LNCaP clone FGC (cell line): Measurements from ENCODE around the gene ZC3H12A.

ENCODE experiments used
- DNase-seq: peaks from one replicate; pipeline ENCODE4 v3.0.0-alpha.2; 2011; ENCODE audit warnings: low read depth
- H3K4me3 ChIP-seq: 2 replicates; pipeline ENCODE4 v1.5.1; 2011; ENCODE audit warnings: mild to moderate bottlenecking, low read depth, low read length, control low read depth
- CTCF ChIP-seq: IDR thresholded peaks from 2 replicates; pipeline ENCODE4 v1.5.1; 2012; ENCODE audit warnings: mild to moderate bottlenecking; ENCODE audit not compliant: control insufficient read depth, insufficient read depth; ENCODE audit errors: extremely low read depth

The ZC3H12A gene

DNA sequence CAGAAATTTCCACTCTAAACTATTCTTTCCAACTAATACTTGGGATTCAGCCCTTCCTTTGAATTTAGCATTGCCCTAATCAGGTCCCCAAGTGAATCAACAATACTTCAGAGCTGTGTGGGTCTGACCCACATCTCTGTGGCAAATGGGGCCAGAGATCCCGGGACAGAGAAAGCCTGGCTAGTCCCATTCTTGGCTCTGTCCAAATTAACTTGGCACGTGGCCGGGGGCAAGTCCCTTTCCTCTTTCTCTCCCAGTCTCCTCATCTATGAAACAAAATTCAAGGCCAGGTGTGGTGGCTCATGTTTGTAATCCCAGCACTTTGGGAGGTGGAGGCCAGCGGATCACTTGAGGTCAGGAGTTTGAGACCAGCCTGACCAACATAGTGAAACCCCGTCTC, 6.3 kb upstream of the ZC3H12A start:
- DNase-seq: no peak
- TF ChIP-seq CTCF: no peak
- no peak overlapping the region for H3K4me3 ChIP-seq

- TF ChIP-seq CTCF: no peak
- DNase-seq: no peak
Observed at GRCh38 chr1:37469386-37469785, 5.0 kb upstream of the ZC3H12A start.

DNA sequence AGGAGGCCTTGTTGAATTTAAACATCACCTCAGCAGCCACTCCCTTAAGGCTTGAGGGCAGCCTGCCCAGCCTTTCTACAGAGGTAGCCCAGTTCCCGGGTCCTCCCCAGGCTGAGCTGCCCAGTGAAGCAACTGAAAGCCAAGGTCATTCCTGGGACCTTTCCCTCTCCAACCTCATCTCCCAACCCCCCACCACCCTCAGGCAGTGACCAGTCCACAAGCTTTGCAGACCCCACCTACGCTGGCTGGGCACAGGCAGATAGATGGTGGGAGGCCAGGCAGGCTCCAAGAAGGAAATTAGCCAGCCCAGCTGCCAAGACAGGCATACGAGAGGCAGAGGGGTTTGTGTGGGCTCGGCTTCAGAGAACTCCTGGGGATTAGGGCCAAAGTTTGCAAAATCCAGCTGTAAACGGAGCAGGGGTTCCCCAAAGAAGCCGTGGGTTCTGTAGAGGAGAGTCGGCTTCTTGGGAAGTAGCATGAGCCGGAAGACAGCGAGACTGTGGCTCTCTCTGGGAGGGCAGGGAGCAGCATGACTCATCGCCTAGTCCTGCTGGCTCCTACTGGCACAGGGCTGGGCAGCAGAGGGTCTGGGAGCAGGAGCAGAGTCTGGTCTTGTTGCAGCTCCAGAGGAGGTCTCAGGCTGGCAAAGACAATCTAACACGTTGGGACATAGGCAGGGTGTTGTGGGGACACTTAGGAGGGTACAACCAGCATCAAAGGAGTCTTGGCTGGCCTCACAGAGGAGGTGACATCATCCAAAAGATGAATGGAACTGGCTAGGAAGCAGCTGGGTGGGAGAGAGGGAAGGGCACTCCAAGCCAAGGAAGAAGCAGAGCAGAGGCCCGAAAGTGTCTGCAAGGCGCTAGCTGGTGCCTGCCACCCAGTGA, 2.8 kb upstream of the ZC3H12A start:
- no peak for DNase-seq
- peak overlapping the region; percentile 3; the same call in 1 of the 2 replicates for H3K4me3 ChIP-seq

More at GRCh38 chr1:37469386-37469785, 5.0 kb upstream of the ZC3H12A start:
- no peak overlapping the region for H3K4me3 ChIP-seq

GRCh38 chr1:37472281-37472680, 2.1 kb upstream of the ZC3H12A start:
- H3K4me3 ChIP-seq: no peak overlapping the region
- no peak for TF ChIP-seq CTCF
- DNase-seq: no peak

More for the DNA sequence above, 2.8 kb upstream of the ZC3H12A start:
- no peak for TF ChIP-seq CTCF

GRCh38 chr1:37472994-37473393, 1.4 kb upstream of the ZC3H12A start:
- no peak for DNase-seq
- peak overlapping the region; percentile 86 for H3K4me3 ChIP-seq
- no peak for TF ChIP-seq CTCF

DNA sequence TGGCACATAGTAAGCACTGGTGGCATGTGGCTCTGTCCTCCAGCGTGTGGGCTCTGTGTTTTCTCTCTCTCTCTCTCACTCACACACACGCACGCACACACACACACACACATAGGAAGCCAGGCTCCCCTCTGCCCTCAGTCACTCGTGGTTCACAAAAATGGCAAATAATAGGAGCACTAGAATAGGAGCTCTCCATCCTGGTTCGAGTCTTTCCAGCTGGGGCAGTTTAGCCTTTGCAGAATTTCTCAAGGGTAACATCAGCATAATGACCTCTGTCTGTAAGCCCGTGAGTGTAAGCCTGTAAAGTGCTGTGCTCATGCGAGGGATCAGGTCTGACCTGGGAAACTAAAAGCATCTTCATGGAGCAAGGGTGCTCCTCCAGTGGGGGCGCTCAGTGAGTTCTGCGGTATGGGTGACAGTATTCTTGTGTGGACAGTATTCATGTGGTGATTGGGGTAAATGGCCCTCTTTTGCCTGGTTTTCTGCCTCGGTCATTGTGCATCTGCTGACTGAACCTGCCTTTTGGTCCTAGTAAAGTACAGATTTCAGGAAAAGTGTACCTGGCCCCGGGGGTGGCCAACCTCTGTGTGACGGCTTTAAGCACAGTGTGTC, 842 bp upstream of the ZC3H12A start:
- DNase-seq: no peak
- peak overlapping the region; percentile 86 for H3K4me3 ChIP-seq
- peak; percentile 22; the same call in 1 of the 2 replicates for TF ChIP-seq CTCF
